ENCODE measurements around the gene EPAS1.

EPAS1 gene

DNA sequence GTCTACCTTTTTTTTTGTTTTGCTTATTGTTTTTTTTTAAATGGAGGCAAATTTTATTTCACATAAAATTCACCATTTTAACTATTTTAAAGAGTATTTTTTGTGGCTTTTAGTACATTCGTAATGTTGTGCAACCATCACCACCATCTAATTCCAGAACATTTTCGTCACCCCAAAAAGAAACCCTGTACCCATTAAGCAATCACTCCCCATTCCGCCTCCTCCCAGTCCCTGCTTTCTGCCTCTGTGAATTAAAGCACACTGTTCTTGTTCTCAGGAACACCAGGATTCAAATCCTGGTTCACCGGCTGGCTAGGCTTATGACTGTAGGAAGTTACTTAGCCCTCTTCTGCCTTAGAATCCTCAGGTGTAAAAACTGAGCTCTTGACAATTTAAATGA lies 36.9 kb upstream of the EPAS1 start:
- TF ChIP-seq, protein P1, sequence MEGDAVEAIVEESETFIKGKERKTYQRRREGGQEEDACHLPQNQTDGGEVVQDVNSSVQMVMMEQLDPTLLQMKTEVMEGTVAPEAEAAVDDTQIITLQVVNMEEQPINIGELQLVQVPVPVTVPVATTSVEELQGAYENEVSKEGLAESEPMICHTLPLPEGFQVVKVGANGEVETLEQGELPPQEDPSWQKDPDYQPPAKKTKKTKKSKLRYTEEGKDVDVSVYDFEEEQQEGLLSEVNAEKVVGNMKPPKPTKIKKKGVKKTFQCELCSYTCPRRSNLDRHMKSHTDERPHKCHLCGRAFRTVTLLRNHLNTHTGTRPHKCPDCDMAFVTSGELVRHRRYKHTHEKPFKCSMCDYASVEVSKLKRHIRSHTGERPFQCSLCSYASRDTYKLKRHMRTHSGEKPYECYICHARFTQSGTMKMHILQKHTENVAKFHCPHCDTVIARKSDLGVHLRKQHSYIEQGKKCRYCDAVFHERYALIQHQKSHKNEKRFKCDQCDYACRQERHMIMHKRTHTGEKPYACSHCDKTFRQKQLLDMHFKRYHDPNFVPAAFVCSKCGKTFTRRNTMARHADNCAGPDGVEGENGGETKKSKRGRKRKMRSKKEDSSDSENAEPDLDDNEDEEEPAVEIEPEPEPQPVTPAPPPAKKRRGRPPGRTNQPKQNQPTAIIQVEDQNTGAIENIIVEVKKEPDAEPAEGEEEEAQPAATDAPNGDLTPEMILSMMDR (IDR thresholded peaks at IDR 0.05) = no peak
- DNase-seq = no peak
- Histone ChIP-seq H3K4me3 (no peak overlapping the region), H3K9me3 (no peaks in the 10 kb centered on the region), H3K36me3 (no peaks in the 10 kb centered on the region), H3K27ac (no peak overlapping the region), H3K4me1 (peaks cover 0 to 13% (median 2%) of the 10 kb centered on the region in 4 donors), H3K27me3 (no peaks in the 10 kb centered on the region)
- intact Hi-C loops (cut with DNase I; ENCODE audit: low total_unique reads) = no loop called here

DNA sequence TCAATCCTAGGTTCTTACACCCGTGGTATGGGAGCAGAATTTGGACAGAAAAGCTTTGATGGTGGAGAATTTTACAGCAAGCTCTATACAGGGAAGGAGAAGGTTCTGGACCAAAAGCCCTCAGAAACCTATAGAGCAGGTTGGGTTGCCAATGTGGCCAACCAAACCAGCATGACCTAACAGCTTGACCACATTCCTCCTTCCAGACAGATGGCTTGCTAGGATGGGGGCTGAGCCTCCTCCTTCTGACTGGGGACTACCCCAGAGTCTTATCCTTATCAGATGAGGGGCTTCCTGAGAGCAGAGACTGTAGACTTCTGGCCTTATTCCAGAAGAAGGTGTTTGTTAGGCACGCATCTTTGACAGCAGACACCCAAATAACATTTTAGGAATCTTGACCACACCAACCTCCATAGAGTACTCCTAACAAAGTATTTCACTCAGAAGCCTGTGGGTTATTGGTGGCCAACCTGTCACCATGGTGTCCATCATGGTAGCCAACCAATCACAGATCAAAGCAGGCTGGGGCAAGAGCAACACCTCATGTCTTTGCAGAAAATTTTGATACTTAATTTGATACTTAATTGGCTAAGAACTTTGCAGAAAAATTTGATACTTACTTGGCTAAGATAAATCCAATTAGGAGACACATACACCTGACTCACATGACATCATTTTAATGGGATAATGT lies 34.8 kb upstream of the EPAS1 start:
- TF ChIP-seq, protein P1 (IDR thresholded peaks at IDR 0.05) = no peak
- H3K4me1 ChIP-seq = peaks cover 0 to 13% (median 2%) of the 10 kb centered on the region in 4 donors
- no peaks in the 10 kb centered on the region for H3K27me3 ChIP-seq
- DNase-seq = no peak
- no peak overlapping the region for H3K4me3 ChIP-seq
- no peak overlapping the region for H3K27ac ChIP-seq
- intact Hi-C loops (cut with DNase I; ENCODE audit: low total_unique reads) = no loop called here
- H3K9me3 ChIP-seq = no peaks in the 10 kb centered on the region
- H3K36me3 ChIP-seq = no peaks in the 10 kb centered on the region

DNA sequence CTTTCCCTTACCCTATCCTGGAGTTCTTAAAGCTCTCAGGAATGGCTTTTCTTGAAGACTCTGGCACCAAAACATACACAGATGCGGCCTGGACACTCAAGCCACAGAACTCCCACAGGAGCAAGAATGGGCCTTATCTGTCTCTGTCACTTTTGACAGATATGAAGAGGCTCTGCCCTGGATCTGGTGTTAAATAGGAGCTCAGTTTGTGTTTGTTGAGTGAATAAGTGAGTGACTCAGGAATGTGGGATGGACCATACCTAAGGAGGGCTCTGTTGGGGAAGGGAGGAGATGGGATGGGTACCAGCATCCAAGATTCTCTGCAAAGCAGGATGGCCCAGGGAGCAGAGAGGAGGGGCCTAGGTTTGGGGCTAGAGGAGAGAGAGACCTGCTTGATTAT lies 33.9 kb upstream of the EPAS1 start:
- H3K27ac ChIP-seq = no peak overlapping the region
- H3K4me3 ChIP-seq = no peak overlapping the region
- DNase-seq = no peak
- H3K36me3 ChIP-seq = no peaks in the 10 kb centered on the region
- no peaks in the 10 kb centered on the region for H3K9me3 ChIP-seq
- TF ChIP-seq, protein P1 (IDR thresholded peaks at IDR 0.05) = no peak
- intact Hi-C loops (cut with DNase I; ENCODE audit: low total_unique reads) = no loop called here
- no peaks in the 10 kb centered on the region for H3K27me3 ChIP-seq
- H3K4me1 ChIP-seq = peaks cover 0 to 13% (median 2%) of the 10 kb centered on the region in 4 donors

DNA sequence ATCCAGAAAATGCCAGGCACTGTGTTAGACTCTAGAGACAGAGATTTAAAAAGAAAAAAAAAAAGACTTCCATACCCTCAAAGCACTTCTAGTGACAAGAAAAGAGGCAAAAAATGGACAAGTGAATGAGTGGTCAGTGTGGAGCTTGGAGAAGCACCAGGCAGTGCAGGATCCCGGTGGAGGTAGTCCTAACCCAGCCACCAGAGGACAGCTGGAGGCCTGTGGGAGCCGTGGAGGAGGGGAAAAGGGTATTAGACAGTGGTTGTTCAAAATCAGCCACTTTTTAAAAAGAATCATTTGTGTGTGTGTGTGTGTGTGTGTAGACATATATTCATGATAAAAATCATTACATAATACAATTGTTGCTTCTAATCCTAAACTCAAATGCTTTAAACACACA lies 32.8 kb upstream of the EPAS1 start:
- intact Hi-C loops (cut with DNase I; ENCODE audit: low total_unique reads) = no loop called here
- no peaks in the 10 kb centered on the region for H3K27me3 ChIP-seq
- H3K4me3 ChIP-seq = no peak overlapping the region
- H3K27ac ChIP-seq = no peak overlapping the region
- no peak for DNase-seq
- TF ChIP-seq, protein P1 (IDR thresholded peaks at IDR 0.05) = no peak
- no peaks in the 10 kb centered on the region for H3K9me3 ChIP-seq
- no peaks in the 10 kb centered on the region for H3K36me3 ChIP-seq
- peaks cover 0 to 6% (median 2%) of the 10 kb centered on the region in 4 donors for H3K4me1 ChIP-seq

DNA sequence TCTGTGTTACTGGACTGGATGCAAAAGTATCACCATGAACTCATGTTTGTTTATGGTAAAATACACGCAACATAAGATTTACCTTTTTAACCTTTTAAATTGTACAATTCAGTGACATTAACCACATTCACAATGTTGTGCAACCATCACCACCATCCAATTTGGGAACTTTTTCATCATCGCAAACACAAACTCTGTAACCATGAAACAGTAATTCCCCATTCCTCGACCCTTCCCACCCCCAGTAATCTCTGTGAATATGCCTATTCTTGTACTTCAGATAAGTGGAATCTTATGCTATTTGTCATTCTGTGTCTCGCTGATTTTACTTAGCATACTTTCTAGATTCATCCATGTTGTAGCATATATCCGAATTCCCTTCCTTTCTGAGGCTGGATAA lies 31.1 kb upstream of the EPAS1 start:
- intact Hi-C loops (cut with DNase I; ENCODE audit: low total_unique reads) = no loop called here
- TF ChIP-seq, protein P1 (IDR thresholded peaks at IDR 0.05) = no peak
- Histone ChIP-seq H3K27me3 (no peaks in the 10 kb centered on the region), H3K36me3 (no peaks in the 10 kb centered on the region), H3K4me3 (no peak overlapping the region), H3K9me3 (no peaks in the 10 kb centered on the region), H3K27ac (no peak overlapping the region), H3K4me1 (peaks cover 0 to 3% (median 0%) of the 10 kb centered on the region in 4 donors)
- DNase-seq = no peak

All from tibial artery (tissue), 4 donors.